B cell (primary cell): ENCODE measurements around the gene RDH14.

ENCODE experiments used
- CTCF ChIP-seq: fragments of 200-600 bp; IDR thresholded peaks from one replicate; pipeline ENCODE4 v1.8.0; 2022; ENCODE audit warnings: antibody characterized with exemption, mild to moderate bottlenecking
- EZH2 ChIP-seq: IDR thresholded peaks from 2 replicates; pipeline ENCODE4 v1.6.1; 2012; ENCODE audit warnings: borderline replicate concordance, low read depth, mild to moderate bottlenecking, moderate library complexity, low read length; ENCODE audit not compliant: insufficient read depth, poor library complexity, severe bottlenecking

GRCh38 chr2:18552351-18553077 is 7.9 kb downstream of the RDH14 start:
- TF ChIP-seq EZH2: no peak
- no peak for TF ChIP-seq CTCF
